Measurements from ENCODE around the gene HSD11B1. TPM values are rescaled to one million over a fixed set of nuclear protein-coding genes. Genes with fewer than 3 reads are reported as not detected.

Gene HSD11B1
- total RNA-seq, 4 donors from 2014 or later, result 3.0 to 16.0 (median 6.8) TPM

- H3K9me3 ChIP-seq, result no peaks in the 10 kb centered on the region
- no peak for DNase-seq
- no peaks in the 10 kb centered on the region for H3K36me3 ChIP-seq
- H3K27me3 ChIP-seq, result no peaks in the 10 kb centered on the region
- no peak for ATAC-seq
- in situ Hi-C loops (cut with MboI; ENCODE audit: low sequenced_read_pairs in 4 of 4), result no loop called here
- H3K4me1 ChIP-seq, result no peaks in the 10 kb centered on the region
- intact Hi-C loops (cut with DNase I; ENCODE audit: low total_unique reads), result no loop called here
- TF ChIP-seq POLR2A (IDR thresholded peaks at IDR 0.05), result no peak
- no peak for TF ChIP-seq CTCF (IDR thresholded peaks at IDR 0.05 in 4 of 5, conservative IDR thresholded peaks at IDR 0.05 in 1 of 5)
- no peak overlapping the region for H3K4me3 ChIP-seq
- no peak overlapping the region for H3K27ac ChIP-seq
These were observed 5.4 kb downstream of the HSD11B1 start for GRCh38 chr1:209710093-209710492.

GRCh38 chr1:209710847-209711246, 6.2 kb downstream of the HSD11B1 start:
- no peaks in the 10 kb centered on the region for H3K27me3 ChIP-seq
- H3K36me3 ChIP-seq, result no peaks in the 10 kb centered on the region
- no peaks in the 10 kb centered on the region for H3K4me1 ChIP-seq
- intact Hi-C loops (cut with DNase I; ENCODE audit: low total_unique reads), result no loop called here
- in situ Hi-C loops (cut with MboI; ENCODE audit: low sequenced_read_pairs in 4 of 4), result no loop called here
- DNase-seq (no peak), ATAC-seq (no peak)
- no peaks in the 10 kb centered on the region for H3K9me3 ChIP-seq
- no peak overlapping the region for H3K4me3 ChIP-seq
- H3K27ac ChIP-seq, result no peak overlapping the region
- no peak for TF ChIP-seq CTCF (IDR thresholded peaks at IDR 0.05 in 4 of 5, conservative IDR thresholded peaks at IDR 0.05 in 1 of 5)
- TF ChIP-seq POLR2A (IDR thresholded peaks at IDR 0.05), result no peak

GRCh38 chr1:209714338-209714737, 9.7 kb downstream of the HSD11B1 start:
- ATAC-seq, result no peak
- Histone ChIP-seq H3K27ac (no peak overlapping the region), H3K4me1 (no peaks in the 10 kb centered on the region), H3K27me3 (no peaks in the 10 kb centered on the region), H3K9me3 (no peaks in the 10 kb centered on the region), H3K36me3 (no peaks in the 10 kb centered on the region), H3K4me3 (no peak overlapping the region)
- TF ChIP-seq POLR2A (IDR thresholded peaks at IDR 0.05) (no peak), CTCF (IDR thresholded peaks at IDR 0.05 in 4 of 5, conservative IDR thresholded peaks at IDR 0.05 in 1 of 5) (no peak)
- no peak for DNase-seq
- intact Hi-C loops (cut with DNase I; ENCODE audit: low total_unique reads), result no loop called here
- in situ Hi-C loops (cut with MboI; ENCODE audit: low sequenced_read_pairs in 4 of 4), result no loop called here

GRCh38 chr1:209715314-209715713, 10.7 kb downstream of the HSD11B1 start:
- no peak overlapping the region for H3K4me3 ChIP-seq
- DNase-seq (no peak), ATAC-seq (no peak)
- in situ Hi-C loops (cut with MboI; ENCODE audit: low sequenced_read_pairs in 4 of 4) (no loop called here), intact Hi-C loops (cut with DNase I; ENCODE audit: low total_unique reads) (no loop called here)
- H3K9me3 ChIP-seq, result no peaks in the 10 kb centered on the region
- H3K4me1 ChIP-seq, result no peaks in the 10 kb centered on the region
- no peak for TF ChIP-seq POLR2A (IDR thresholded peaks at IDR 0.05)
- TF ChIP-seq CTCF (IDR thresholded peaks at IDR 0.05 in 4 of 5, conservative IDR thresholded peaks at IDR 0.05 in 1 of 5), result no peak
- no peak overlapping the region for H3K27ac ChIP-seq
- H3K27me3 ChIP-seq, result no peaks in the 10 kb centered on the region
- H3K36me3 ChIP-seq, result no peaks in the 10 kb centered on the region

GRCh38 chr1:209717818-209718217, 13.2 kb downstream of the HSD11B1 start:
- H3K4me1 ChIP-seq, result no peaks in the 10 kb centered on the region
- in situ Hi-C loops (cut with MboI; ENCODE audit: low sequenced_read_pairs in 4 of 4), result no loop called here
- intact Hi-C loops (cut with DNase I; ENCODE audit: low total_unique reads), result no loop called here
- H3K27me3 ChIP-seq, result no peaks in the 10 kb centered on the region
- ATAC-seq (no peak), DNase-seq (no peak)
- no peak overlapping the region for H3K27ac ChIP-seq
- H3K36me3 ChIP-seq, result no peaks in the 10 kb centered on the region
- TF ChIP-seq POLR2A (IDR thresholded peaks at IDR 0.05) (no peak), CTCF (IDR thresholded peaks at IDR 0.05 in 4 of 5, conservative IDR thresholded peaks at IDR 0.05 in 1 of 5) (no peak)
- no peaks in the 10 kb centered on the region for H3K9me3 ChIP-seq
- no peak overlapping the region for H3K4me3 ChIP-seq

All from gastrocnemius medialis (tissue), 4 donors.